Stimulated activated CD4-positive, alpha-beta T cell treated with anti-CD3 and anti-CD28 coated beads, Interleukin-4, amount 100 ng/mL, for 48 hours (primary cell): ENCODE results near the gene TTYH3.

Experiments
- DNase-seq, 2 donors: peaks; one replicate each; pipeline ENCODE4 v3.0.0-alpha.2; 2020; ENCODE audit warnings: low read depth in 2 of 2

TTYH3 gene

DNA sequence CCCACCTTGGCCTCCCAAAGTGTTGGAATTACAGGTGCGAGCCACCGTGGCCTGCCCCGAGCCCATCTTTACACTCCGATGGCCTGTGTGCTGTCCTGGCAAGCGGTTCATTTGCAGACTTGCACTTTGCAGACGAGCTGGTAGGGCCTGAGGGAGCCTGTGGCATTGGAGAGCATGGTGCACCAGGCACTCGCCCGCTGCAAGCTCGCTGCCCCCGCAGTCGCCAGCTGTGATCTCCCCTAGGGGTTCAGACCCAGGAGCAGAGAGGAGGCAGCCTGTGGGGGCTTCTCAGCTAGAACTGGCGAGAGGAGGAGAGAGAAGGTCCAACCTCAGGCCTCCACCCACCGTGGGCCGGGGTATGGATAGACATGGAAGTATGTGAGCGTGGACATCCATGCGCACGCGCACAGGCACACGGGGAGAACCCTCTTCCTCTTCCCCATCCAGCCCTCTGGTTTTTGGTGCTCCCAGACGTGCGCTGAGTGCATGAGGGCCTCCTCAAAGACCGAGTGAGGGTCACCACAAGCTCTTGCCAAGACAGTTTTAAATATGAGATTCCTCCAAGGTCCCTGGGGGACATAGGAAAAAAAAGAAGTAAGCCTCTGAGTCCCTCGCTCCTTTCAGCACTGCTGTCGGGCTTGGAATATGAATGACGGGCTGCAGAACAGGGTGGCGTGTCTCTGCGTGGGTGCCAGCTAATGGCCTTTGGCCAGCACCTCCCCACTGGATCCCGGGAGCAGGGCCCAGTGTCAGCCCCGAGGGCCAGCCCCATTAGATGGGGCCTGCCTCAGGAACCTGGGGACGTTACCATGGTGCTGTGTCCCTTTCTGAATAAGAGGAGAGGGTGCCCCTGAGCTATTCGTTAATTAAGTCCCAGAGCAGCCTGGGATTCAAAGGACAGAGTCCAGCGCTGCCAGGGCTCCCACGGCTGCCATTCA lies 15.1 kb upstream of the TTYH3 start:
- no peak for DNase-seq

DNA sequence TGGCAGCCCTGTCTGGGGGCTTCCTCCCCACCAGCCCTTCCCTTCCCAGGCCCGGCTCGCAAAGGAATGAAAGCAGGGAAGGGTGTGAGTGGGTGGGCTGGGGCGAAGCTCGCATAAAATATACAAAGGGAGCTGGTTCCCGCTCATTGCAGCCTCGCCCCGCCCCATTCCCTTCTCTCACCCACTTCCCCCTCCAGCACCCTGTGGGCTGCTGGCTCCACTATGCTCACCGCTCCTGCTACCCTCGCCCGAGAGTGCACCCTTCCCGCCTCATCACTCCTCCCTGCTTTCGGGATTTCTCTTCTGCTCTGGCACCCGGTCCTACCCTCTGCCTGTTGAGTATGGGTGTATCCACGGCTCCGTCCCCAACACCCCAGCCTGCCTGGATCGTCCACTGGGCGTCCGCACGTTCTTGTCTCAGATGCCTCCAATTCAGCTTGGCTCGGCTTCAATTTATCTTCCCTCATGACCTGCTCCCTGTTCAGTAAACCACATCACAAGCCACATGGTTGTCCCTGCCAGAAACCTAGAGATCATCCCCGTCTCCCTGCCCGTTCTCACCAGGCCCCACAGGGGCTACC lies 14.4 kb upstream of the TTYH3 start:
- DNase-seq = no peak

DNA sequence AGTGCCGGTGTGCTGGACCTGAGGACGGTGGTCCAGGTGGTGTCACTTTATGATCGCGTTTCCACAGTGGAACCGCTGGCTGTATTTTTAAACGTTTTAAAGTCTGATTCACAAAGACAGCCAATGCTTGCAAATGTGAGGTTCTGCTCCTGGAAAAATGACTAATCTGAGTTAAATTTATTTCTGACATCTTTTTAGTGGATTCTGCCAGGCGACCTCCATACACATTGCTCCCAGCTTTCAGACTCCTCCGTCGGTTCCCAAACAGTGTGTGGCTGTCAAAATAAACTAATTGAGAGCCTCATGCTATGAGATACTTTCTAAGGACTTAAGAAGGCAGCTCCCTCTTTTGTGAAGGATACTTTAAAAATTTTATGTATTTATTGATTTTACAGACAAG lies 12.7 kb upstream of the TTYH3 start:
- no peak for DNase-seq

DNA sequence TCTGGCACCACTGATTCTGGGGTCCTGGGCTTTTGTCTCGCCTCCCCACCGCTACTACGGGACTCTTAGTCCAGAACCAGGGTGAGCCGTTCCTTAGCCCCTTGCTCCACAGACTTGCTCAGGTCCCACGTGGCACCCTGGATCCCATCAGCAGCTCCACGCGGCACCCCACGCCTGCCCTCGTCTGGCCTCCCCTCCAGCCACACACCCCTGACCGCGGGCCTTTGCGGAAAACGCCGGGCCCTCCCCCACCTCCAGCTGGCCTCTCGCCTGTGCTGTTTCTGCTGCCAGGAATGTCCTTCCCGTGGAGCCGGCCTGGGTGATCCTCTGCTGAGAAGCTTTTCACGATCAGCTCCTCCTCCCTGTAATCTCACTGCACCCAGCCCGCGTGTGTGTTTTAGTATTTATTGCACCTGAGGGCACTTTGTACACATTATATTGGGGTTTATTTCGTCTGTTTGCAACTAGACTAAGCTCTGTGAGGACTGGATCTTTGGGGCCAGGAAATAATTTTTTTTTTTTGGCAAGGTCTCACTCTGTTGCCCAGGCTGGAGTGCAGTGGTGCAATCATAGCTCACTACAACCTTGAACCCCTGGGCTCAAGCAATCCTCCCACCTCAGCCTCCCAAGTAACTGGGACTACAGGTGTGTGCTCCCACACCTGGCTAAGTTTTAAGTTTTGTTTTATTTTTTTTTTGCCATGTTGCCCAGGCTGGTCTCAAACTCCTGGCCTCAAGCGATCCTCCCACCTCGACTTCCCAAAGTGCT lies 10.5 kb upstream of the TTYH3 start:
- DNase-seq = no peak

DNA sequence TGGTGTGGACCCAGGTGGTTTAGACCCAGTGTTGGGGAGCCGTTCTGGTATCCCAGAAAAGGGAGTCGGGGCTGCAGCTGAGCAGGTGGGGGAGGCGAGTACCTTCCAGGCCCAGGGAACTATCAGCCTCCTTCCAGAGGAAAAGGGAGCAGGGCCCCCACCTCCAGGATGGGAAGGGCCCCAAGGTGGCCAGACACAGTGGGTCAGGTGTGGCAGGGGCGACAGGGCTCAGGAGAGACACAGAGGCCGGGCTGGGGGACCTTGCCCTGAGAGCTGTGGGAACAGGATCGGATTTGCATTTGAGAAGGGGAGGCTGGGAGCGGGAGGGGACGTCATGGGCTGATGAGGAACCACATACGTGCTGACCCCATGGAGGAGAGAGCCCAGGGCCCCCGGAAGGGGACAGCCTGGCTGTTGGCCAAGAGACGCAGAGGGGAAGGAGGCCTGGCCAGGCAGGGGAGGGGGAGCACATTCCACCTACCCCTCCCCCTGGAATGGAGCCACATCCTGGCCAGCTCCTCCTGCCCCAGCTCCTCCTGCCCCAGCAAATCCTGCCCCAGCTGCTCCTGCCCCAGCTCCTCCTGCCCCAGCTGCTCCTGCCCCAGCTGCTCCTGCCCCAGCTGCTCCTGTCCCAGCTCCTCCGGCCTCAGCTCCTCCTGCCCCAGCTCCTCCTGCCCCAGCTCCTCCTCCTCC lies 9.7 kb upstream of the TTYH3 start:
- no peak for DNase-seq

DNA sequence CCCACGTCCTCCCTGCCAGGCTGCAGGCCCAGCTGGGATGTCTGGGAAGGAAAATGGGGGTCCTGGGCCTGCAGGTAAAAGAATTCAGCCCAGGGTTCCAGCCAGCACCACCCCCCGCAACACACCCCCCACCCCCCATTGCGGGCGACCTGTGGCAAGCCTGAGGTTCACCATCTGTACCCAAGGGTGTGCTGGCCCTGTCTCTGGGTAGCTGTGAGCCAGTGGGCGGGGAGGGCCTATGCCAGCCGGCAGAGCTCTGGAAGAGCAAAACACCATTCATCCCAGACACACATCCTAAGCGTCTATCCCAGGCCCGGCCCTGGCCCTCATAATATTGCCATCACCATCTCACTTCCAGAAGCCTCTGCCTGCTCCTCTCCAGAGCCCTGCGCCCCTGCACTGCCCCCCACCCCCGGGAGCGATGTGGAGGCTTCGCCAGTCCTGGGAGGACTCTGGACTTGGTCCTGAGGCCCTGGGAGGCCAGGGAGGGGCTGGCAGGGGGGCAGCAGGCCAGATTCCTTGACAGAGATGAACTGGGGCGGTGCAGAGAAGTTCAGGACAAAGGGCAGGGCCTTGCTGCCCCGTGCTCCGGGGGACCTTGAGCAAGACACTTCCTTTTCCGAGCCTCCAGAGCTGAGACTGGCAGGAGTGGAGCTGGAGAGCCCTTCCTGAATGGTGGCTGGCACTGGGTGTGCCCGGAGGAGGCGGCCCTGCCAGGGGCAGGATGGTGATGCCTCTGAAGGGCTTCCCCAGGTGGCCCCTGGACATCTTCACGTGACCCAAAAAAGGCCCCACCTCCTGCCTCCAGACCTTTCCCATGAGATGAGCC lies 8.7 kb upstream of the TTYH3 start:
- no peak for DNase-seq

DNA sequence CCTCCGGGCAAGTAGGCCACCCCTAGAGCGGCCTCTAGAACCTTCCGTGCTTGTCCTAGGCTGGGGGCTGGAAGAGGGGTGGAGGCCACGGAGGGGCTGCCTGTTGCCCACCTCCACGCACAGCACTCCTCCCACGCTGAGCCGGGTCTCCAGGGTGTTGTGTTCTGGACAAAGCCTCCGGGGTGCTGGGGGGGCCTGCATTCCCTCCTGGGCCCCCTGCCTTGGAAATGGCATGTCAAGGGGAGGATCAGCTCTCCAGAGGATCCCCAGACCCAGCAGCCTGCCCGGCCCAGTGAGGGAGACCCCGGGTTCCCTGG lies 8.1 kb upstream of the TTYH3 start:
- no peak for DNase-seq

DNA sequence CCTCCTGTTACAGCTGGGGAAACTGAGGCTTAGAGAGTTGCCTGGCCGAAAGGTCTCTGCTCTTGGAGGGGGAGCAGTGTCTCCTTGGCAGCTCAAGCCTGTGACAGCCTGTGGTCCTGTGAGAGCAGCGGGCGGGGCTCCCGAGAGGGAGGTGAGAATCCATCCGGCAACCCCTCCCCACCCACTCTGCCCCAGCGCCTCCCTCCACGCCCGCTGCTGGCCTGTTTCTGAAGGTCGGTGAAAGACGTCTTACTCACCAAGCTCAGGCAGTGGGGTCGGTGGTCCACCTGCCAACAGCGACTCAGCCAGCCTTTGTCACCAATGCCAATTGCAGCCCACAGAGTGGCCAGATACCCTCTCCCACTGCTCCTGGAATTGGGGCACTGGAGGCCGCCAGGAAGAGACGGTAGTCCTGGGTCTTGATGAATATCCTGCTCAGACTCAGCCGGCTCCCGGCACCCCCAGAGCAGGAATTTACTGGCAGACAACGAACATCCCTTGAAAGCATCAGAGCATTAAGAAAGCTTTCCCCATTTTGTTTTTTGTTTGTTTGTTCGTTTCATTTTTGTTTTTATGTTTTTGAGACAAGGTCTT lies 7.4 kb upstream of the TTYH3 start:
- no peak for DNase-seq

DNA sequence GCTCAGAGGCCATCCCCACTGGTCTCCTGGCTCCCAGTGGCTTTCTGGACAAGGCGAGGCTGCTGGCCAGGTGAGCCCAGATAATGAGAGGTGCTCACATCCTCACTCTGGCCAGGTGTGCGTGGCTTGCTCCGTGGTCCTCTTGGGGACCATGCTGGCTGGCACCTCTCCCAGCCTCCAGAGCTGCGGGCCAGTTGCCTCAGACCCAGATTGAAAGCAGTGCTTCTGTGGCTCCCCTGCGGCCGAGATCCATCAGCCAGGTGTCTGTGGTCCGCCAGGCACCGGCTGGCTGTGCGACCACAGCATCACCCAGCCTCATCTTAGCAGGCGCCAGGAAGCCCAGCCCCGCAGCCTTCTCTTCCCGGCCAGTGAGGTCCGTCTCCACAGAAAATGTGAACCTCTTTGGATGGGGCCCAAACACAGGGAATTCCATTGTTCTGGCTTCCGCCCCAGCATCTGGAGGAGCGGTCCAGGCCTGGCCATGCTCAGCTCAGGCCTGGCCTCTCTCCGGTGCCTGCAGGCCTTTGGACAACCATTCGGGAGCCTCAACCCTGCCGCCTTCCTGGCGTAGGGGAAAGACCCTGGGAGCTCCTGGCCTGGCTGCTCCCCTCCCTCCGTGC lies 5.2 kb upstream of the TTYH3 start:
- DNase-seq = no peak

DNA sequence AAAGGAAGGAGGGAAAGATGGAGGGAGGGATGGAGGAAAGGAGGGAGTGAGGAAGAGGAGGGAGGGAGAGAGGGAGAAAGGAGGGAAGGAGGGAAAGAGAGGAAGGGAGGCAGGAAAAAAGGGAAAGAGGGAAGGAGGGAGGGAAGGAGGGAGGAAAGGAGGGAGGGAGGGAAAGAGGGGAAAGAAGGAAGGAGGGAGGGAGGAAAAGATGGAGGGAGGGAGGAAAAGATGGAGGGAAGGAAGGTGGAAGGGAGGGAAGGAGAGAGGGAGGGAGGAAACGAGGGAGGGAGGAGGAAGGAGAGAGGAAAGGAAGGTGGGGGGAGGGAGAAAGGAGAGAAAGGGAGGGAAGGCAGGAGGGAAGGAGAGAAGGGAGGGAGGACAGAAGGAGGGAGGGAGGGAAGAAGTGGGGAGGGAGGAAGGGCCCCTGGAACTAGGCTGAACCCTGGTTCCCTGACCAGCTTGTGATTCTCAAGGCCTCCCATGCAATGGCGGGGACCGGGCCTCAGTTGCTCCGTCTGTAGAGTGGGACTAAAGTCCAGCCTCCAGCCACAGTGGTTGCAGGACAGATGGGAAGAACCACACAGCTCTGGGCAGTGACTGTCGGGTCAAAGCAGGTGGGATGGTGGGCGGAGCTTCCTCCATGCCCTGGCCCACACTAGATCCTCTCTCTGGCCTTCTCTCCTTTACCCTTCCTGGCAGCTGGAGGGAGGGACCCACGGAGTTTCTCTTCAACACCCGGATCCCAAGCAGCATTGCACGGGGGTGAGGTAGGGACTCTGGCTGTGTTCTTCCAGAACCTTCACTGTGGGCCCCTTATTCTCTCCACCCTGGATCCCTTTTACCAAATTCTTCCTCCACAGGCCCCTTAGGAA lies 4.3 kb upstream of the TTYH3 start:
- DNase-seq = no peak

DNA sequence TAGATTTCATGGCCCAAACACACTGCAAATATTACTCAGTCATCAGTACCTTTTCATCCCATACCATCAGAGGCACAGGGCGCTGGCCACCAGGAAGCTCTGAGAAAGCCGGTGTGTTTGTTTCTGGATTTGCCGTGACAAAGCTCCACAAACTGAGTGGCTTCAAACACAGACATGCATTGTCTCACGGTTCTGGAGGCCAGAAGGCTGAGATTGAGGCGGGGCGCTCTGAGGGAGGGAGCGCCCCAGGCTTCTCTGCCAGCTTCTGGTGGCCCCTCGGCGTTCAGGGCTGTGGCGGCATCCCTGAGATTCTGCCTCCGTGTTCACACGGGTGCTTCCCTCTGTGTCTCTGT lies 3.7 kb upstream of the TTYH3 start:
- DNase-seq = no peak

DNA sequence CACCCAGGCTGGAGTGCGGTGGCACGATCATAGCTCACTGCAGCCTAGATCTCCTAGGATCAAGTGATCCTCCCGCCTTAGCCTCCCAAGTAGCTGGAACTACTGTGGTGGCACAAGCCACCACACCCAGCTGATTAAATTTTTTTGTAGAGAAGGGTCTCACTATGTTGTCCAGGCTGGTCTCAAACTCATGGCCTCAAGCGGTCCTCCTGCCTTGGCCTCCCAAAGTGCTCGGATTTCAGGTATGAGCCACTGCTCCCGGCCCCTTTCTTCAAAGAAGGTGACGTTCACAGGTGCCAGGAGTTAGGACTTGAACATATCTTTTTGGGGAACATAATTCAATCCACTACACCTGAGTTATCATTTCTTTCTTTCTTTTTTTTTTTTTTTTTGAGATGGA lies 2.9 kb upstream of the TTYH3 start:
- DNase-seq = no peak

DNA sequence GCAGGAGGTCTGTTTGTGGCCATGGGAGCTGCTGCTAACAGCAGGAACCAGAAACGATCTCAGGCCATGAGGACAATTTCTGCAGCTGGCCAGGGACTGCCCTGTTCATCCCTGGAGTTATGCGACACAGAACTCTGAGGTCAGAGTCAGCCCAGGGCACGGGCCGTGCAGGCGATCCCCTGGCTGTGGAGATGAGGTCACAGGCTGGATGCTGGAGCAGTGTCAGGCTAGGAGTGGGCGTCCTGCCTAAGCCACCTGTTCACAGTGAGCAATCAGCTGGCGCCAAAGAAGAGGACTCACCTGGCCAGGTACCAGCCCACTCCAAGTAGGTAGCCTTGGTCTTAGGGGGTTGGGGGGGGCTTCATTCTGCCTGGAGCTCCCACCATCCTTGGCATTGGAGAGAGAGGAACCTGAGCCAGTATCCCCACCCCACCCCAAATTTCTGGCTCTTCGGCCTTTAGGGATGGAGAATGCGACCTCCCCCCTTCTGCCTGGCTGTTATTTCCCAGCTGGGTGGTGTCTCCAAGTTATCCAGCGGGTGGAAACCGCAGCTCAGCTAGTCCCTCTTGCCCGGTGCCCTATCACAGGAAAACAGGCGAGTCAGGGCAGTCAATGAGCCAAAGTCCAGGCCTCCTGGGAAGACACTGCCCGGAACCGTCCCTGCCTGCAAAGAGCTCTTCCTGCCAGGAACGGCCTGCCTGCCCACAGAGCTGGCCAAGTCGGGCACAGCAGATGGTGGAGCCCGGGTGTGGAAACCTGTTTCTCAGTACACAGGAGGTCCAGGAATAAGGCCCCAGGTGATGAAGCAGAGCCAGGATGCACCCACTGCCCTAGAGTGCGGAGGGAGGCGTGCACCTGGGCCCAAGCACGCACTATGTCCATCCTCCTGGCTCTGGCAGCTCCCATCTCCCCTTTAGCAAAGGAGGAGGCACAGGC lies 1.8 kb upstream of the TTYH3 start:
- DNase-seq = no peak

DNA sequence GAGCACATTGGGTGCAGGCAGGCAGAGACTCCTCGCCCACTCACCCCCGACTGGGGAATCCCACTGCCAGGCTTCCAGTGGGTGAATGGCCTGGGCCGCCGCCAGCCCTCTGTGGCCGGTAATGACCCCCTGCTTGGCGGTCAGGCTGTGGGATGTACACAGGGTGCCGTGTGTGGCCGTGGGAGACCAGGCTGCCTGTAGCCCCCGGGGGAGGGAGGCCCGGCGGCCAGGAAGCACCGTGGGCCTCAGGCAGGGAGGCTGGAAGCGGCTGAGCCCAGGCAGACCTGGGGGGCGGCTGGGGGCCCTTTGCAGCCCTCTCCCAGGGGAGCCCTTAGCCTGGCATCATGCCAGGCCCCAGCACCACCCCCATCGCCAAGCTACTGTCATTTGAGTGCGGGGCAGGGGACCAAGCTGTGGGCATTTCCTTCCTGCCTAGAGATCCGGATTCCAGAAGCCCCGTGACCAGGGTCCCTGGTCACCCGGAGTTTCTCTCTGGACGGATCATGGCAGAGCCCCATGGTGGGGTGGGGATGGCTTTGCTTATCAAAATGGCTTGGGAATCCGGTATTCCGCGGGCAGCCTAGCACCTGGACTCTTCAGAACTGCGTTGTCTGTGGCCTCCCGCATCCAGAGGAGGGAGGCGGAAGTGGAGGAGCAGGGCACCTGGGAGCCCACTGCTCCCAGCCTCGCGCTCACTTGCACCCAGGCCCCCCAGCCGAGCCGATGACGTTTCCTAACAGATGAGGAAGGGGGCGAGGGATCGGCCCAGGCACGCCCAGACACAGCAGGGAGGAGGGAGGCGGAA lies 1.1 kb downstream of the TTYH3 start:
- DNase-seq = peak in 1 of 2 donors; percentile 43

DNA sequence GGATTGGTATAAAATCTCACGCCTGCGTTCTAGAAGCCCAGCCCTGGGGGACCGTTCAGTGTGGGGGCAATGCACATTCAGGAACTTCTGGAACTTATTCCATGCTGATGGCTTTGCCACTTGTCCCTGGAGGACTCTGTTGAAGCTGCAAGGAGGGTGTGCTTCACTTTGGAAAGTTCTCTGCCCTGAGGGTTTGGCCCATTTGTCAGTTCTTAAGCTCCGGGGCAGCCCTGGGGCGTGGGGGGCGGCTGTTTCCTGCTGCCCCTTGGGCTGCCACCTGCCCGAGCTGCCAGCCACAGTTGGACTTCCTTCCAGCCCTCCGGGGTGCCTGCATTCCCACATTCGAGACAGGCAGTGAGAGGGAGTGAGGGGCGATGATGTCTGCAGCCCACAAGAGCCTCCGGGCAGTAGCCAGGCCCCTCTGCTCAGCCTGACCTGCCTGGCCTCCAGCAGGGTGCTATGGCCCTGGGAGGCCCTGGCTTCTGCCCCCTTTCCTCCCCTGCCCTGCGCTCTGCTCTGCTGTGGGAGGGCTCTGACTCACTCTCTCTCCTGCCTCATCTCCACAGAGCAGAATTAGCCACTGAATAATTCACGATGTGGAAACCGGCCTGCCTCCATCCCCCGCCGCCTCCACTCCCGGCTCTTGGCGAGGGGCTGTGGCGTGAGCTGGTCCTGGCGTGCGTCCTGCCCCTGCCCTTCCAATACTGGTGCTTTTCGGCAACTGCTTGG lies 1.9 kb downstream of the TTYH3 start:
- peak in 1 of 2 donors; percentile 34 for DNase-seq

DNA sequence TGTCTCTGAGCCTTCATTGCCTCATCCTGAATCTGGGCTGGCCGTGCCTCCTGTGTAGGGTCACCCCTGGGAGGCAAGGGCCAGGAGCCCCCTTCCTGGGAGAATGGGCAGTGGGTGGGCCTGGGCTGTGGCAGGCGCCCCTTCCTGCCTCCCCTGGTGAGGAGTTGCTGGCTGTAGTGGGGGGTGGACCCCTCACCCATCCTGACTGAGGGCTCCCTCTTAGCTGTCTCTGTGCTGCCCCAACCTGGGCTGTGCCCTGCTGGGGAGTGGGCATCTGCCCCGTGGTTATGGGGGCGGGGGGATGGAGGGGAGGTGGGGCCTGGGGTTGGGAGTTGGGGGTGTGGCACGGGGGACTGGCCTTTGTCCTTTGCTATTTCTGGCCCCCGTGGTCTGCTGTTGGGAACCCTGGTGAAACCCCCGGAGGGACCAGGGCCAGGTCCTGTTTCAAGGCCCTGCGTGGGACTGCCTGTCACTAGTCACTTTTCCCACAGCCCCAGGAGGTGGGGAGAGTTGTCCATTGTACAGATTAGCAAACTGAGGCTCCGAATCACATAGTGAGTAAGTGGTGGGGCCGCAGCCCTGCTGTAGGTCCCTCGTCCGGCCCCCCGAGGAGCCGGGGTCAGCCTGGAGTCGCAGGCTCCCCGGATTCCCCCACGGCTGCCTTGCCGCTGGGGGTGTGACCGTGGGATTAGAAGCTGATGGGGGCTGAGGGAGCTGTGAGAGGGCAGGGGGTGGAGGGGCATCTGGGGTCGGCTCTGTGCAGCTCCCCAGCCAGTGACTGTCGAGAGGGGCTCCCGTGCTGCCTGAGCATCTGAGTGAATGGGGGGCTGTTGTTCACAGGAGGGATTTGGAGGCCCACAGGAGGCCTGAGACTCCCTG lies 2.7 kb downstream of the TTYH3 start:
- no peak for DNase-seq
